ENCODE measurements around the gene SLC9A3. TPM values are rescaled to one million over a fixed set of nuclear protein-coding genes. Genes with fewer than 3 reads are reported as not detected.
A peak's percentile ranks its signal among the peaks of the same experiment; 100 is the strongest.

The SLC9A3 gene
- total and polyA plus RNA-seq, 2 of the 13 experiments (the other 11 are each of a cell fraction or from before 2014, with no cell fraction given): 1.5 to 1.8 TPM

- TF ChIP-seq CSRNP2 (CRISPR knock-in tag; conservative IDR thresholded peaks at IDR 0.05; ENCODE audit: low read depth) (no peak), ZNF576 (CRISPR knock-in tag; IDR thresholded peaks at IDR 0.05) (0 out of 2 replicates have a peak, but pooled peaks have one; percentile 75), ZNF382 (CRISPR knock-in tag; IDR thresholded peaks at IDR 0.05; ENCODE audit: borderline replicate concordance) (no peak), ZNF383 (CRISPR knock-in tag; IDR thresholded peaks at IDR 0.05; ENCODE audit: borderline replicate concordance) (0 out of 2 replicates have a peak, but pooled peaks have one; percentile 4), CREB3 (CRISPR knock-in tag; IDR thresholded peaks at IDR 0.05) (no peak), NFIB (CRISPR knock-in tag; IDR thresholded peaks at IDR 0.05; ENCODE audit: borderline replicate concordance) (no peak), NR2F6 (IDR thresholded peaks at IDR 0.05) (no peak; the same call in 1 of the 2 replicates), NR2F6 (CRISPR knock-in tag; IDR thresholded peaks at IDR 0.05) (peak; percentile 36; the same call in 1 of the 2 replicates), TCF7 (IDR thresholded peaks at IDR 0.05; ENCODE audit: low read depth) (no peak), PATZ1 (CRISPR knock-in tag; IDR thresholded peaks at IDR 0.05) (0 out of 2 replicates have a peak, but pooled peaks have one; percentile 11), ZNF672 (CRISPR knock-in tag; IDR thresholded peaks at IDR 0.05) (no peak), ZNF678 (CRISPR knock-in tag; IDR thresholded peaks at IDR 0.05) (peak; percentile 10; the same call in 1 of the 2 replicates), ZNF776 (CRISPR knock-in tag; IDR thresholded peaks at IDR 0.05) (0 out of 2 replicates have a peak, but pooled peaks have one; percentile 29), IKZF5 (CRISPR knock-in tag; IDR thresholded peaks at IDR 0.05) (no peak), MTERF4 (CRISPR knock-in tag; IDR thresholded peaks at IDR 0.05) (no peak), LCORL (IDR thresholded peaks at IDR 0.05) (no peak), LCORL (CRISPR knock-in tag; IDR thresholded peaks at IDR 0.05) (peak; percentile 22; the same call in 1 of the 2 replicates), PRMT3 (CRISPR knock-in tag; IDR thresholded peaks at IDR 0.05; ENCODE audit: borderline replicate concordance, low read depth) (0 out of 2 replicates have a peak, but pooled peaks have one; percentile 30), ZNF292 (CRISPR knock-in tag; IDR thresholded peaks at IDR 0.05; ENCODE audit: borderline replicate concordance, low read depth) (0 out of 2 replicates have a peak, but pooled peaks have one; percentile 45), CC2D1A (CRISPR knock-in tag; IDR thresholded peaks at IDR 0.05) (no peak), RXRA (CRISPR knock-in tag; IDR thresholded peaks at IDR 0.05) (no peak; the same call in 1 of the 2 replicates)
These were observed 9.9 kb upstream of the SLC9A3 start (continued) for GRCh38 chr5:533955-534742.

Measured in HepG2 (cell line).